Anterior cingulate cortex (tissue), 58 donors: ENCODE results near the gene GRIK5.
"Not testable (repeated sequence)": the region's sequence is repeated elsewhere in the genome, so short reads cannot be mapped to it uniquely, and the experiment has no call there.

Source experiments
- DNase-seq, 58 donors: peaks; one replicate each; lab custom pipeline; 2025; lab: John Stamatoyannopoulos, UW

The GRIK5 gene

GRCh38 chr19:42053037-42053935 is 16.7 kb downstream of the GRIK5 start:
- DNase-seq = no peak

GRCh38 chr19:42052241-42052863 is 17.7 kb downstream of the GRIK5 start:
- DNase-seq = no peak

GRCh38 chr19:42051166-42052115 is 18.6 kb downstream of the GRIK5 start:
- DNase-seq = no peak

- no peak for DNase-seq
These were observed 21.0 kb downstream of the GRIK5 start for GRCh38 chr19:42048992-42049391.

- no peak for DNase-seq
These were observed 24.4 kb downstream of the GRIK5 start for GRCh38 chr19:42045575-42045974.

- peak in 16 of 58 donors; percentile 6 to 76 (median 24) for DNase-seq
These were observed 27.4 kb downstream of the GRIK5 start for GRCh38 chr19:42042455-42043170.

GRCh38 chr19:42040491-42040890 is 29.5 kb downstream of the GRIK5 start:
- DNase-seq = not testable (repeated sequence)

- DNase-seq = no peak
These were observed 30.0 kb downstream of the GRIK5 start for GRCh38 chr19:42040031-42040430.

- peak in 17 of 58 donors; percentile 5 to 61 (median 15) for DNase-seq
These were observed 31.3 kb downstream of the GRIK5 start for GRCh38 chr19:42038666-42039065.

- DNase-seq = no peak
These were observed 32.4 kb downstream of the GRIK5 start for GRCh38 chr19:42037649-42038048.

GRCh38 chr19:42034640-42035391 is 35.2 kb downstream of the GRIK5 start:
- DNase-seq = peak in 32 of 58 donors; percentile 1 to 76 (median 23)

- DNase-seq = no peak
These were observed 36.6 kb downstream of the GRIK5 start for GRCh38 chr19:42033413-42033812.

GRCh38 chr19:42032431-42032830 is 37.6 kb downstream of the GRIK5 start:
- DNase-seq = peak in 2 of 58 donors; percentile 13 to 48

GRCh38 chr19:42030645-42031440 is 39.2 kb downstream of the GRIK5 start:
- peak in 8 of 58 donors; percentile 3 to 44 (median 12) for DNase-seq

GRCh38 chr19:42028304-42029216 is 41.4 kb downstream of the GRIK5 start:
- DNase-seq = no peak

- DNase-seq = peak in 14 of 58 donors; percentile 1 to 36 (median 17)
These were observed 45.3 kb downstream of the GRIK5 start for GRCh38 chr19:42024622-42025111.

GRCh38 chr19:42023943-42024260 is 46.1 kb downstream of the GRIK5 start:
- no peak for DNase-seq
